Heart right ventricle (tissue), 16 donors: Measurements from ENCODE around the gene CORO2B. TPM values are rescaled to one million over a fixed set of nuclear protein-coding genes. Genes with fewer than 3 reads are reported as not detected.

Experiments used
- ATAC-seq, 8 donors: fragments of 200-7000 bp; cut with Tn5 transposase; one replicate each; pipeline ENCODE4 v1.9.1; 2020; ENCODE audit warnings: mild to moderate bottlenecking in 8 of 8, moderate library complexity in 8 of 8, moderate number of reproducible peaks in 1 of 8
- DNase-seq, 2 donors: peaks; one replicate each; pipeline ENCODE4 v3.0.0-alpha.2; 2020
- H3K27ac ChIP-seq, 10 donors: fragments of 200-600 bp; sonication (generic) in 2 of 10; one replicate each; pipeline versions ENCODE4 v1.5.0 to v1.8.0; 2020 to 2022; ENCODE audit warnings: mild to moderate bottlenecking in 3 of 10
- H3K27me3 ChIP-seq, 7 donors: fragments of 200-600 bp; one replicate each; pipeline ENCODE4 v1.8.0; 2021 to 2022; ENCODE audit warnings: mild to moderate bottlenecking in 2 of 7
- H3K36me3 ChIP-seq, 9 donors: fragments of 200-600 bp; sonication (generic) in 1 of 9; one replicate each; pipeline versions ENCODE4 v1.5.0 to v1.8.0; 2020 to 2022; ENCODE audit warnings: mild to moderate bottlenecking in 2 of 9
- H3K4me1 ChIP-seq, 9 donors: fragments of 200-600 bp; sonication (generic) in 1 of 9; one replicate each; pipeline versions ENCODE4 v1.5.0 to v1.8.0; 2020 to 2022; ENCODE audit warnings: mild to moderate bottlenecking in 4 of 9
- H3K4me3 ChIP-seq, 10 donors: fragments of 200-600 bp; sonication (generic) in 2 of 10; one replicate each; pipeline versions ENCODE4 v1.5.0 to v1.8.0; 2020 to 2022; ENCODE audit warnings: mild to moderate bottlenecking in 7 of 10, moderate library complexity in 2 of 10
- H3K9me3 ChIP-seq, 11 donors: fragments of 200-600 bp in 10 of 11; sonication (generic) in 2 of 11; one replicate each; pipeline versions ENCODE4 v1.5.0 to v1.8.0; 2013 to 2022; ENCODE audit warnings: mild to moderate bottlenecking in 2 of 11, control low read depth in 1 of 11, moderate library complexity in 1 of 11
- CTCF ChIP-seq, 9 donors: fragments of 200-600 bp; sonication (generic) in 2 of 9; IDR thresholded peaks; one replicate each; pipeline versions ENCODE4 v1.5.0 to v1.8.0; 2021 to 2022; ENCODE audit warnings: antibody characterized with exemption in 9 of 9, mild to moderate bottlenecking in 5 of 9, moderate library complexity in 1 of 9
- WGBS, 2 donors: extraction: QIAGEN DNeasy Blood & Tissue Kit; methylation state at CpG; one replicate each; pipeline ENCODE4 v1.1.7; 2013; ENCODE audit warnings: inconsistent platforms in 1 of 2; 5-methylcytosine and 5-hydroxymethylcytosine counted together
- intact Hi-C, 10 donors: fragments of 100-400 bp; cut with DNase I; formaldehyde crosslinking; loops; one replicate each; pipeline versions ENCODE4 v1.11.1 to v1.14.2; 2022
- polyA plus RNA-seq, 2 donors: library from polyadenylated mRNA; stranded (reverse); fragments of 200-250 nt; gene quantifications; one replicate each; pipeline ENCODE4 v1.2.3, GENCODE V29; 2013
- total RNA-seq, 10 donors: library from RNA; stranded (reverse); fragmentation: NEBNext Ultra II Directional in 3 of 10; extraction: Animal tissue kit (Norgen Biotek cat#: 25700) in 3 of 10; gene quantifications; one replicate each; pipeline versions ENCODE4 v1.2.1 to v1.2.4, GENCODE V29; 2021 to 2023
- donor health status: Arrhythmogenic right ventricular cardiomyopathy.
- donor health status: ischemic (EF 13 %, LVEDD 7.1; RV severe dilation, severe dysfunction).
- donor health status: healthy with polysubstance abuse.
- donor health status: DM: no; HTN: yes; CAD: no.
- donor health status: DM: no; HTN: no; CAD: no.
- donor health status: ischemic (EF 25% LVEDD 6.9; RV normal size, moderate dysfunction).
- donor health status: ischemic (EF 25% LVEDD 5.7; RV mildly dilated, moderate dysfunction).
- donor health status: healthy.
- donor health status: DM: yes; HTN: yes; CAD: no.
- donor health status: Ischemic cardiomyopathy.
- donor health status: ischemic (EF 35%, LVEDD 5.7; RV mildly dilated, moderate dysfunction).
- donor health status: nonischemic (EF 11% LVEDD 7.7; RV severe dilation, severe dysfunction).
- donor health status: DM: yes; HTN: yes; CAD: no.
- donor health status: PGD.
- donor health status: ischemic (EF 29% LVEDD 5.4; RV normal size, mild dysfunction).
- donor health status: nonischemic (EF 23%, LVEDD 6.1; RV moderate dilation, normal function).

Gene CORO2B
- total and polyA plus RNA-seq, 12 donors: 2.6 to 8.1 (median 4.5) TPM

GRCh38 chr15:68683026-68683425 lies 104.2 kb downstream of the CORO2B start:
- H3K27me3 ChIP-seq: no peaks in the 10 kb centered on the region
- H3K36me3 ChIP-seq: no peaks in the 10 kb centered on the region
- intact Hi-C loops: loop anchor here in 1 of 10 donors (5.0 kb wide), 1 partner anchor 194 kb away; no protein-coding TSS in a partner anchor
- H3K4me3 ChIP-seq: no peak overlapping the region
- peaks cover 0 to 12% (median 6%) of the 10 kb centered on the region in 9 donors for H3K4me1 ChIP-seq
- no peaks in the 10 kb centered on the region for H3K9me3 ChIP-seq
- WGBS, 2 donors: 93 to 94% methylated on average over 8 of the region's 8 CpGs
- DNase-seq: no peak
- no peak overlapping the region for H3K27ac ChIP-seq
- no peak for ATAC-seq
- TF ChIP-seq CTCF (IDR thresholded peaks at IDR 0.05): no peak

- intact Hi-C loops: loop anchor here in 1 of 10 donors (5.0 kb wide), 1 partner anchor 194 kb away; no protein-coding TSS in a partner anchor
- 92 to 93% methylated on average over 2 of the region's 2 CpGs for WGBS, 2 donors
Observed at GRCh38 chr15:68683551-68683950, 104.8 kb downstream of the CORO2B start.

GRCh38 chr15:68684476-68684875 lies 105.7 kb downstream of the CORO2B start:
- Histone ChIP-seq H3K36me3 (no peaks in the 10 kb centered on the region), H3K27ac (no peak overlapping the region), H3K4me1 (peaks cover 0 to 12% (median 6%) of the 10 kb centered on the region in 9 donors), H3K27me3 (no peaks in the 10 kb centered on the region), H3K9me3 (no peaks in the 10 kb centered on the region), H3K4me3 (no peak overlapping the region)
- TF ChIP-seq CTCF (IDR thresholded peaks at IDR 0.05): no peak
- WGBS, 2 donors: 53 to 79% methylated on average over 5 of the region's 5 CpGs
- no peak for DNase-seq
- intact Hi-C loops: loop anchor here in 1 of 10 donors (5.0 kb wide), 1 partner anchor 193 kb away; no protein-coding TSS in a partner anchor
- peak in 1 of 8 donors; percentile 24 for ATAC-seq

More at GRCh38 chr15:68683551-68683950, 104.8 kb downstream of the CORO2B start:
- no peak overlapping the region for H3K27ac ChIP-seq
- no peak for TF ChIP-seq CTCF (IDR thresholded peaks at IDR 0.05)
- DNase-seq: no peak
- no peaks in the 10 kb centered on the region for H3K27me3 ChIP-seq
- H3K4me3 ChIP-seq: no peak overlapping the region
- H3K4me1 ChIP-seq: peaks cover 0 to 12% (median 6%) of the 10 kb centered on the region in 9 donors
- no peaks in the 10 kb centered on the region for H3K9me3 ChIP-seq
- no peaks in the 10 kb centered on the region for H3K36me3 ChIP-seq
- ATAC-seq: peak in 2 of 8 donors; percentile 18 to 35

GRCh38 chr15:68687136-68687735 lies 108.4 kb downstream of the CORO2B start:
- DNase-seq: no peak
- Histone ChIP-seq H3K4me3 (no peak overlapping the region), H3K27ac (no peak overlapping the region), H3K4me1 (peaks cover 0 to 16% (median 6%) of the 10 kb centered on the region in 9 donors), H3K36me3 (no peaks in the 10 kb centered on the region), H3K27me3 (no peaks in the 10 kb centered on the region), H3K9me3 (no peaks in the 10 kb centered on the region)
- no peak for TF ChIP-seq CTCF (IDR thresholded peaks at IDR 0.05)
- intact Hi-C loops: no loop called here
- no peak for ATAC-seq
- WGBS, 2 donors: 81 to 95% methylated on average over 8 of the region's 8 CpGs
